Measurements from ENCODE around the gene POU1F1. TPM values are rescaled to one million over a fixed set of nuclear protein-coding genes. Genes with fewer than 3 reads are reported as not detected.

Gene POU1F1
- total and polyA plus RNA-seq, 2 donors, result 0.11 to 0.28 TPM

Other genes with a start within 250 kb of the POU1F1 start
- gene CHMP2B, start 49.3 kb downstream of the POU1F1 start, total RNA-seq, result 14.1 TPM
- 30.6 TPM for gene CHMP2B, start 49.3 kb downstream of the POU1F1 start, polyA plus RNA-seq

Data from thymus (tissue), 2 donors.